K562 (cell line): ENCODE measurements around the gene BCO2. TPM values are rescaled to one million over a fixed set of nuclear protein-coding genes. Genes with fewer than 3 reads are reported as not detected.

Experiments used
- ATAC-seq: fragments of 200-7000 bp; cut with Tn5 transposase; 3 replicates; pipeline ENCODE4 v1.9.1; 2020; ENCODE audit warnings: moderate library complexity
- BruUV-seq: library from RNA; stranded (reverse); fragments of 400-500 nt; replicated peaks from 2 replicates; lab custom pipeline; 2021; lab: Mats Ljungman, UMichigan
- CTCF ChIA-PET: fragments of 300-600 bp; formaldehyde crosslinking; extraction: SDS; loops from one replicate; lab custom pipeline; 2021; ENCODE audit warnings: low intra/inter-chr PET ratio; lab: Yijun Ruan, JAX
- POLR2A ChIA-PET: fragments of 300-600, 350-650 bp; sonication (Branson Sonifier 250); formaldehyde crosslinking; extraction: SDS; loops from one replicate; lab custom pipeline; 2021; ENCODE audit warnings: antibody characterized with exemption, inconsistent platforms; lab: Yijun Ruan, JAX
- DNase-seq, 4 experiments: peaks; one replicate each; pipeline versions ENCODE4 v3.0.0 to v3.0.0-alpha.2; 2011 to 2018; ENCODE audit warnings: low spot score in 3 of 4, mixed read lengths in 3 of 4; ENCODE audit errors: extremely low read depth in 1 of 4
- FAIRE-seq: peaks from 2 replicates; lab custom pipeline; 2011; peaks lifted over from hg19 to GRCh38; lab: Jason Lieb, UNC
- H2AFZ ChIP-seq: 2 replicates; pipeline ENCODE4 v1.6.0; 2011; ENCODE audit warnings: low read depth, low read length, control low read depth, inconsistent platforms
- H3K27ac ChIP-seq: fragments of 200-600 bp; 3 replicates; pipeline ENCODE4 v1.8.0; 2011; ENCODE audit warnings: low read depth, mild to moderate bottlenecking, control low read depth, inconsistent platforms, low read length, moderate library complexity, mixed read lengths; ENCODE audit errors: extremely low read depth
- H3K27me3 ChIP-seq, 2 experiments: fragments of 300-600 bp in 1 of 2; 2 replicates in 1 of 2; 3 replicates in 1 of 2; pipeline versions ENCODE4 v1.6.0 to v1.8.0; 2011; ENCODE audit warnings: inconsistent platforms in 2 of 2, low read length in 2 of 2, mild to moderate bottlenecking in 1 of 2, mixed read lengths in 1 of 2, moderate library complexity in 1 of 2; ENCODE audit not compliant: control insufficient read depth in 2 of 2, insufficient read depth in 2 of 2
- H3K36me3 ChIP-seq: fragments of 300-600 bp; 3 replicates; pipeline ENCODE4 v1.8.0; 2011; ENCODE audit warnings: mild to moderate bottlenecking, low read length, inconsistent platforms; ENCODE audit not compliant: control insufficient read depth, insufficient read depth
- H3K4me1 ChIP-seq, 2 experiments: fragments of 200-600 bp in 1 of 2; replicated peaks in 1 of 2; 2 replicates in 1 of 2; 3 replicates in 1 of 2; pipeline versions ENCODE4 v1.5.1 to v1.8.0; 2011; ENCODE audit warnings: inconsistent platforms in 2 of 2, low read length in 2 of 2, mild to moderate bottlenecking in 1 of 2, mixed read lengths in 1 of 2, moderate library complexity in 1 of 2; ENCODE audit not compliant: control insufficient read depth in 2 of 2, insufficient read depth in 2 of 2
- H3K4me2 ChIP-seq: 2 replicates; pipeline ENCODE4 v1.6.1; 2011; ENCODE audit warnings: low read length, control low read depth, inconsistent platforms, mixed read lengths; ENCODE audit not compliant: insufficient read depth
- H3K4me3 ChIP-seq: fragments of 200-600 bp; sonication (generic), shearing (Covaris generic); 2 replicates; pipeline ENCODE4 v1.5.1; 2016; ENCODE audit warnings: control low read depth, inconsistent platforms
- H3K79me2 ChIP-seq: fragments of 200-600 bp; 3 replicates; pipeline ENCODE4 v1.8.0; 2011; ENCODE audit warnings: low read length, inconsistent platforms; ENCODE audit not compliant: control insufficient read depth, insufficient read depth
- H3K9ac ChIP-seq, 2 experiments: 2 replicates each; pipeline versions ENCODE4 v1.6.0 to v1.6.1; 2011; ENCODE audit warnings: low read depth in 2 of 2, low read length in 2 of 2, control low read depth in 1 of 2, inconsistent platforms in 1 of 2, mild to moderate bottlenecking in 1 of 2, mixed read lengths in 1 of 2; ENCODE audit not compliant: insufficient read depth in 1 of 2
- H3K9me1 ChIP-seq: one replicate; pipeline ENCODE4 v1.6.0; 2011; ENCODE audit warnings: inconsistent platforms, mild to moderate bottlenecking, low read length, moderate library complexity; ENCODE audit not compliant: control insufficient read depth, insufficient read depth
- H3K9me3 ChIP-seq: replicated peaks from 2 replicates; pipeline ENCODE4 v1.5.1; 2011; ENCODE audit warnings: low read depth, low read length, inconsistent platforms; ENCODE audit not compliant: control insufficient read depth, insufficient read depth
- H4K20me1 ChIP-seq: replicated peaks from 2 replicates; pipeline ENCODE4 v1.6.1; 2011; ENCODE audit warnings: low read length, inconsistent platforms, mixed read lengths; ENCODE audit not compliant: control insufficient read depth, insufficient read depth
- BACH1 ChIP-seq: fragments of 200-800 bp; sonication (Bioruptor generic); IDR thresholded peaks from 2 replicates; pipeline ENCODE4 v1.6.1; 2016; ENCODE audit warnings: missing genetic modification characterization, missing compliant biosample characterization
- CC2D1A ChIP-seq: fragments of 450-650 bp; IDR thresholded peaks from 2 replicates; pipeline ENCODE4 v1.6.1; 2017; ENCODE audit warnings: mild to moderate bottlenecking
- CTCF ChIP-seq, 3 experiments: IDR thresholded peaks in 2 of 3; conservative IDR thresholded peaks in 1 of 3; 2 replicates each; pipeline ENCODE4 v1.5.1; 2011 to 2012; ENCODE audit warnings: low read length in 3 of 3, mild to moderate bottlenecking in 3 of 3, control low read depth in 2 of 3, improper control_type of control experiment in 1 of 3, inconsistent platforms in 1 of 3, low read depth in 1 of 3, mixed read lengths in 1 of 3, moderate library complexity in 1 of 3; ENCODE audit not compliant: insufficient read depth in 2 of 3
- FOS ChIP-seq: IDR thresholded peaks from 3 replicates; pipeline ENCODE4 v1.6.1; 2011; ENCODE audit not compliant: insufficient read length; ENCODE audit errors: extremely low read depth
- HSF4 ChIP-seq: fragments of 250-450 bp; sonication (Bioruptor Pico); IDR thresholded peaks from 2 replicates; pipeline ENCODE4 v2.1.2; 2022; ENCODE audit warnings: mild to moderate bottlenecking, moderate library complexity, borderline replicate concordance
- IRF1 ChIP-seq: sonication (generic); formaldehyde crosslinking; IDR thresholded peaks from 2 replicates; pipeline ENCODE4 v1.8.0; 2022; ENCODE audit warnings: missing genetic modification reagents, mild to moderate bottlenecking, borderline replicate concordance
- SPI1 ChIP-seq: IDR thresholded peaks from 2 replicates; pipeline ENCODE4 v1.6.1; 2011; ENCODE audit warnings: low read depth, low read length, control low read depth, borderline replicate concordance
- TRIM25 ChIP-seq: fragments of 450-650 bp; IDR thresholded peaks from 2 replicates; pipeline ENCODE4 v1.7.0; 2016; ENCODE audit warnings: borderline replicate concordance
- U2AF2 ChIP-seq: fragments of 200-400 bp; formaldehyde crosslinking; optimal IDR thresholded peaks from 2 replicates; pipeline ENCODE3; 2017; ENCODE audit warnings: low read depth, mild to moderate bottlenecking, low read length
- ZNF583 ChIP-seq: fragments of 250-450 bp; sonication (Bioruptor Pico); IDR thresholded peaks from 2 replicates; pipeline ENCODE4 v1.4.0; 2020
- WGBS: fragments of 100-300 bp; shearing (Covaris generic); methylation state at CpG from one replicate; pipeline ENCODE4 v1.1.6; 2016; ENCODE audit warnings: low coverage, mixed read lengths; ENCODE audit not compliant: insufficient coverage; ENCODE audit errors: missing lambda C conversion rate; 5-methylcytosine and 5-hydroxymethylcytosine counted together
- in situ Hi-C: fragments of 300-500 bp; cut with MboI; formaldehyde crosslinking; loops from 4 replicates; pipeline ENCODE4 v1.15.0; 2018; ENCODE audit warnings: inconsistent platforms, mixed read lengths
- intact Hi-C: fragments of 100-400 bp; cut with micrococcal nuclease; formaldehyde crosslinking; loops from 2 replicates; pipeline ENCODE4 v1.14.2; 2022
- polyA plus RNA-seq, 8 experiments: library from polyadenylated mRNA; depleted of rRNA in 4 of 8; stranded (reverse) in 5 of 8; unstranded in 3 of 8; fragments of >200 nt; fragmentation: Nextera tagmentation in 2 of 8; fragmentation: Illumina TruSeq in 1 of 8; extraction: Ambion mirVana in 2 of 8; extraction: Trizol in 1 of 8; gene quantifications; 2 replicates each; pipeline versions ENCODE4 v1.2.1 to v1.2.3, GENCODE V29; 2011 to 2014; ENCODE audit warnings: inconsistent platforms in 1 of 8, missing spikeins in 1 of 8
- total RNA-seq, 7 experiments: library from RNA; depleted of rRNA in 6 of 7; stranded (reverse); fragments of >200 nt in 6 of 7; fragmentation: Illumina TruSeq in 2 of 7; extraction: Trizol in 2 of 7; gene quantifications; 2 replicates each; pipeline versions ENCODE4 v1.2.1 to v1.2.3, GENCODE V29; 2011 to 2021; ENCODE audit warnings: low replicate concordance in 1 of 7

Gene BCO2
- total and polyA plus RNA-seq, 9 of the 15 experiments (the other 6 are each of a cell fraction or from before 2014, with no cell fraction given), result 0.21 to 1.0 (median 0.47) TPM; not detected in 1

GRCh38 chr11:112222303-112222702 lies 47.0 kb downstream of the BCO2 start:
- ChIA-PET CTCF (interaction anchor here (0.6 to 1.4 kb wide), 2 partner anchors 57 to 343 kb away, joined by 3 to 5 read pairs; partner anchors contain the start of gene FDXACB1), POLR2A (interaction anchor here (0.6 to 0.8 kb wide), 2 partner anchors 48 to 414 kb away, joined by 3 read pairs; no protein-coding TSS in a partner anchor)
- ATAC-seq (no peak), FAIRE-seq (no peak), DNase-seq (no peak)
- no peaks in the 10 kb centered on the region for H4K20me1 ChIP-seq
- no TSS peak for BruUV-seq
- H3K4me1 ChIP-seq, result peaks cover 2 to 8% of the 10 kb centered on the region in 2 experiments; a peak in 3 of 5 replicates
- H3K27ac ChIP-seq, result no peak overlapping the region
- H3K27me3 ChIP-seq, result no peaks in the 10 kb centered on the region
- in situ Hi-C loops, result loop anchor here (5.0 to 10.0 kb wide), 3 partner anchors 60 to 618 kb away; partner anchors contain the start of gene SIK2
- H3K9me1 ChIP-seq, result no peaks in the 10 kb centered on the region
- intact Hi-C loops, result loop anchor here (5.0 kb wide), 1 partner anchor 1065 kb away; no protein-coding TSS in a partner anchor
- no peak overlapping the region for H2AFZ ChIP-seq
- H3K4me2 ChIP-seq, result no peak overlapping the region
- no peaks in the 10 kb centered on the region for H3K36me3 ChIP-seq
- no peak overlapping the region for H3K4me3 ChIP-seq
- no peak for TF ChIP-seq ZNF583 (CRISPR knock-in tag)
- TF ChIP-seq IRF1 (CRISPR knock-in tag), result no peak
- TF ChIP-seq CTCF (IDR thresholded peaks at IDR 0.05 in 2 of 3, conservative IDR thresholded peaks at IDR 0.05 in 1 of 3; ENCODE audit: insufficient read depth in 2 of 3, low read depth in 1 of 3, low read length in 3 of 3), result peak in 1 of 3 experiments; percentile 43; a peak in 2 of 6 replicates
- no peak for TF ChIP-seq BACH1 (tag)
- TF ChIP-seq CC2D1A, result no peak
- TF ChIP-seq U2AF2, result no peak
- TF ChIP-seq SPI1, result peak; percentile 61; the same call in 1 of the 2 replicates
- no peak for TF ChIP-seq TRIM25
- no peak for TF ChIP-seq FOS
- no peak for TF ChIP-seq HSF4 (CRISPR knock-in tag)
- peaks cover 12% of the 10 kb centered on the region for H3K79me2 ChIP-seq
- 19% methylated on average over 3 of the region's 4 CpGs for WGBS
- H3K9ac ChIP-seq, result no peak overlapping the region
- H3K9me3 ChIP-seq, result no peaks in the 10 kb centered on the region
